Activated naive CD8-positive, alpha-beta T cell (primary cell): ENCODE measurements around the gene KCNMA1.

Experiments
- H3K27ac Mint-ChIP-seq: one replicate; pipeline ENCODE4 v1.8.0; 2021; ENCODE audit warnings: mixed read lengths
- H3K27me3 Mint-ChIP-seq: one replicate; pipeline ENCODE4 v1.8.0; 2021; ENCODE audit warnings: mixed read lengths
- H3K36me3 Mint-ChIP-seq: one replicate; pipeline ENCODE4 v1.8.0; 2021; ENCODE audit warnings: mixed read lengths
- H3K4me1 Mint-ChIP-seq: one replicate; pipeline ENCODE4 v1.8.0; 2021; ENCODE audit warnings: low read depth, mixed read lengths
- H3K4me3 Mint-ChIP-seq: one replicate; pipeline ENCODE4 v1.8.0; 2021; ENCODE audit warnings: mild to moderate bottlenecking, mixed read lengths
- H3K9me3 Mint-ChIP-seq: one replicate; pipeline ENCODE4 v1.8.0; 2021; ENCODE audit warnings: low read depth, mixed read lengths

The KCNMA1 gene

DNA sequence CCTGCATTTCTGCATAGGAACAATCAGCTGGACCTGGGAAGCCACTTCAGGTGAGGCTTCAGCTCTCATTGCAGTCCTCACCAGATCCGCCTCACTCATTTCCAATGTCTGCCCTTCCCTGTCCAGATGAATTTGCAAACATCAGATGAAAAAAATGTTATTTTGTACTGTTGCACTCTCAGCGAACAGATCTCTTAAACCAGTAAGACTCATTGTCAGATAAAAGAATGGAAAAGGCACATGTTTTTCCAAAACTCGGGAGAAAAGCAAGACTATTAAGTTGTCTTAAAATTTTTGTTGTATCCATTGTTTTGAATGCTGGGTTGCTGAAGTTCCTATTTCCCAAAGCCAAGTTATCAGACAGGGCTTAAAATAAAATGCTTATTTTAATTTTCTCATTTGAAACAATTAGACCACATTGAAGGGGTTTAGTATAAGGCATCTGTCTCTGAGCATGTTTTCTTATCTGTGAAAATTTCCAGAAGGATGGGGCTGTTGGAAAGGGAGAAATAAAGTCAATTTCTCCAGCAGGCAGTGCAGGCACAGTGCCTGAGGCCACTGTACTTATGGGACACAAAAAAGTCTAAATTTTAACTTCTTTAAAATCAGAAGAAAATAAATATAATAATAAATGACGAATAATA, 396.8 kb downstream of the KCNMA1 start:
- no peaks in the 10 kb centered on the region for H3K4me1 Mint-ChIP-seq
- H3K9me3 Mint-ChIP-seq, result no peaks in the 10 kb centered on the region
- H3K4me3 Mint-ChIP-seq, result no peak overlapping the region
- no peaks in the 10 kb centered on the region for H3K36me3 Mint-ChIP-seq
- H3K27me3 Mint-ChIP-seq, result no peaks in the 10 kb centered on the region
- no peak overlapping the region for H3K27ac Mint-ChIP-seq

DNA sequence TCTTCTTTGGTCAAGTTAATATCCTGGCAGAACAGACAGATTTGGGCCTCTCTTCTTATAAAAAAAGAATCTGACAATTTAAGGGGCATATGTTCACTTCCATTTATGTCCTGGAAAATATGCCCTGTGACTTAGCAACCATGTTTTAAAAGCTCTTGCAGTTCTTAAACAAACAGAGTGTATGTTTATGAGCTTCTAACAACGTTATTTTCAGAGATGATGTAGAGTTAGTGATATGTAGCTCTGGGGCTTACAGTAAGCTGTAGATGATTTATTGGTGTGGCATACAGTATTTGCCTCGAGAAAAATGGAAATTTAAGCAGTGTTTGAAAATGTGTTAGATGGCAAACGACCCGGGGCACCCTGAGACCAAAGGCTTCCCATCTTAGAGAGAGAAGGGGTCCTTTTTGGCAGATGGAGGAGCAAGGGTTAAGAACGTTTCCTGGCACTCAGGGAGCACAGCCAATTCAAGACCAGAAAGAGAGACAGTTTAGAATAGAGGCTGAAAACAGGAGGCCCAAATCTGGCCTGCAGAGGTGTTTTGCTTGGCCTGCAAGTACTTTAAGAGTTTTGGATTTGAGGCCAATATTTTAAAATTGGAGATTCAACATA, 397.5 kb downstream of the KCNMA1 start:
- H3K36me3 Mint-ChIP-seq, result no peaks in the 10 kb centered on the region

DNA sequence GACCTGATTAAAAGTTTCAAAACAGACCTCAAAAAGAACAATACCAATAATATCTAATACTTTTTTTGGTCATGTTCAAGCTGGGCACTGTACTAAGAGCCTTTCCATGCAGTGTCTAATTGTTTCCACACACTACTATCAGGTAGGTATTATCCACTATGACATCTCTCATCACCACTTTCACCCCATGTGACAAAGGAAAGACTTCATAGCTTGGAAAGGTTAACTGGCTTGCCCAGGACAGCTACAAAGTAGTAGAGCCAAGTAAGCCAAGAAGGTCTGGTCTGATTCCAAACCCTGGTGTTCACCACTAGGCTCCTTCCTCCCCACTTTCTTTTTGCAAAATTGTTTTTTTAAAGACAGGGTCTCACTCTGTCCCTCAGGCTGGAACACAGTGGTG, 400.5 kb downstream of the KCNMA1 start:
- no peaks in the 10 kb centered on the region for H3K36me3 Mint-ChIP-seq
- no peaks in the 10 kb centered on the region for H3K27me3 Mint-ChIP-seq
- H3K4me3 Mint-ChIP-seq, result no peak overlapping the region
- no peaks in the 10 kb centered on the region for H3K4me1 Mint-ChIP-seq
- H3K27ac Mint-ChIP-seq, result no peak overlapping the region
- H3K9me3 Mint-ChIP-seq, result no peaks in the 10 kb centered on the region

More for the DNA sequence above, 397.5 kb downstream of the KCNMA1 start:
- Mint-ChIP-seq H3K4me3 (no peak overlapping the region), H3K27ac (no peak overlapping the region), H3K27me3 (no peaks in the 10 kb centered on the region), H3K4me1 (no peaks in the 10 kb centered on the region), H3K9me3 (no peaks in the 10 kb centered on the region)

DNA sequence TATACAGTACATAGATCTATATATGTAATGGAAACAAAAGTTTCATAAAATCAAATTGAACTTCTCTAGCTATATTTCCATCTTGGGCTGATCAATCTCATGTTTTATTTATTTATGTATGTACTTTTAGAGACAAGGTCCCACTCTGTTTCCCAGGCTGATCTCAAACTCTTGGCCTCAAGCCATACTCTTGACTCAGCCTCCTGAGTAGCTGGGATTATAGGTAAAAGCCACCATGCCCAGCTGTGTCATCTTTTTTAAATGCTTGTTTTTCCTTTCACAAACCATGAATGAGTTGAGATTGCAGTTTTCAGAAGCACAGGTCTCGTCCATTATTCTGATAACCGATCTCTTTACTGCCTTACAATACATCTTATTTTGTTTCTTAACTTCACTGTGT, 400.9 kb downstream of the KCNMA1 start:
- Mint-ChIP-seq H3K4me1 (no peaks in the 10 kb centered on the region), H3K36me3 (no peaks in the 10 kb centered on the region), H3K9me3 (no peaks in the 10 kb centered on the region), H3K27ac (no peak overlapping the region), H3K4me3 (no peak overlapping the region), H3K27me3 (no peaks in the 10 kb centered on the region)

DNA sequence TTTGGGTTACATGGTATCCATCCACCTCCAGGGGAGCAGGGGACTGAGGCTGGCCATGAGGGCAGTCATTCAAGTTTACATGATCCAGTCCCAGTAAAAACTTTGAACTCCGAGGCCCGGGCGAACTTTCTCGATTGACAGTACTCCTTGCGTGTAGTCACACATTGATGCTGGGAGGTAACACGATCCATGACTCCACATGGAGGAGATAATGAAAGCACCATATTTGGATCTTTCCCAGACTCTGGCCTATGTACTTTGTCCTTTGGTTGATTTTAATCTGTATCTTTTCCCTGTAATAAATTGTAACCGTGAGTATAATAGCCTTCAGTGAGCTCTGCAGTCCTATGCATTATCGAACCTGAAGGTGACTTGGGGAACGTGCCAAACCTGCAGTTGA, 401.6 kb downstream of the KCNMA1 start:
- no peaks in the 10 kb centered on the region for H3K4me1 Mint-ChIP-seq
- H3K36me3 Mint-ChIP-seq, result no peaks in the 10 kb centered on the region
- no peak overlapping the region for H3K4me3 Mint-ChIP-seq
- no peaks in the 10 kb centered on the region for H3K9me3 Mint-ChIP-seq
- no peaks in the 10 kb centered on the region for H3K27me3 Mint-ChIP-seq
- no peak overlapping the region for H3K27ac Mint-ChIP-seq

DNA sequence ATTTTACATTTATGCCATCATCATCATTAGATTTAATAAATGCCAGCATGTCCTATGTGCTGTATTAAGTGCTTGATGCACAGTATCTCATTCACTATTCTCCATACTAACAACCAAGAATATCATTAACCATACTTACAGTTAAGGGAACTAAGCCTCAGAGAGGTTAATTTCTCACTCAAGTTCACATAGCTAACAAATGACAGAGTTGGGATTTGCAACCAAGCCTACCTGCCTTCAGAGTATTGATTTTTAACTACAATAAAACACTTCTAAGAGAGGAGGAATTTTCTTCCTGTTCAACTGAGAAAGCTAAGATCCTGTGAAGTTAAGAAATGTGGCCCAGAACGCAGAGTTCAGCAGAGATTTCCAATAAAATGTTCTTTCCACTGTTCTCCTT, 403.0 kb downstream of the KCNMA1 start:
- no peak overlapping the region for H3K4me3 Mint-ChIP-seq
- H3K9me3 Mint-ChIP-seq, result no peaks in the 10 kb centered on the region
- no peaks in the 10 kb centered on the region for H3K36me3 Mint-ChIP-seq
- no peaks in the 10 kb centered on the region for H3K27me3 Mint-ChIP-seq
- H3K4me1 Mint-ChIP-seq, result no peaks in the 10 kb centered on the region
- no peak overlapping the region for H3K27ac Mint-ChIP-seq

DNA sequence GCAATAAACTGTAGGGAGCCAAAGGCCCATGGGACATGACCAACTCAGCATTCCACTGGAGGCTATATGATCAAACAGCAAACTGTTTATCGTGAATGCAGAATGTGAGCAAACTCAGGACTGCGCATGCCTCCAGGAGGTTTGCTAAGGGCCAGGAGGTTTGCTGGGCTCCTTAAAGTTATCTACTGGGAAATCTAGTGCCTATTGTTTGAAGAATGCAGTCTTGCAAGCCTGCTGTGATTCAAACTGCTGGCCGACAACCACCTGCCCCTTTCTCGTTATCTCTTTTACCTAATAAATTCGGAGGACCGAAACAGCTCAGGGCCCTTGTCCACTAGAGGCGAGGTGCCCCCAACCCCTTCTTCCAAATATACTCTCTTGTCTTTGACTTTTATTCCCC, 404.1 kb downstream of the KCNMA1 start:
- H3K9me3 Mint-ChIP-seq, result no peaks in the 10 kb centered on the region
- no peaks in the 10 kb centered on the region for H3K36me3 Mint-ChIP-seq
- no peaks in the 10 kb centered on the region for H3K4me1 Mint-ChIP-seq
- H3K27me3 Mint-ChIP-seq, result no peaks in the 10 kb centered on the region
- no peak overlapping the region for H3K27ac Mint-ChIP-seq
- no peak overlapping the region for H3K4me3 Mint-ChIP-seq

DNA sequence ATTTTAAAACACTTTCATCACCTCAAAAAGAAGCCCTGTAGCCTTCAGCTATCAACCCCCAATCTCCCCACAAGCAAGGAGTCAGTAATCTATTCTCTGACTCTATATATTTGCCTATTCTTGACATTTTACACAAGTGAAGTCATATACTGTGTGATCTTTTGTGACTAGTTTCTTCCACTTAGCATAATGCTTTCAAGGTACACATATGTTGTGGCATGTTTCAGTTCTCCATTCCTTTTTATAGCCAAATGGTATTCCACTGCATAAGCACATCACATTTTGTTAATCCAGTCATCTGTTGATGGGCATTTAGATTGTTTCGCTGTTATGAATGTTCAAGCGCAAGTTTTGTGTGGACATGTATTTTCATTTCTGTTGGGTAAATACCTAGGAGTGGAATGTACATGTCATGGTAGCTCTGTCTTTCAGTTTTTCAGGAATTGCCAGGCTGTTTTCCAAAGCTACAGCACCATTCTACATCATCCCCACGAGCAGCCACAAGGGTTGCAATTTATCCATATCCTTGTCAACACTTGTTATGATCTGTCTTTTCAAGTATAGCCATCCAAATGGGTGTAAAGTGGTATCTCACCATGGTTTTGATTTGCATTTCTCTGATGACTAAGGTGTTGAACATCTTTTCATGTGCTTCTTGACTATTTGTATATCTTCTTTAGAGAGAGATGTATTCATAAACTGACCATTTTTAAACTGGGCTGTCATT, 405.6 kb downstream of the KCNMA1 start:
- Mint-ChIP-seq H3K27me3 (no peaks in the 10 kb centered on the region), H3K9me3 (no peaks in the 10 kb centered on the region), H3K36me3 (no peaks in the 10 kb centered on the region), H3K27ac (no peak overlapping the region), H3K4me3 (no peak overlapping the region), H3K4me1 (no peaks in the 10 kb centered on the region)

DNA sequence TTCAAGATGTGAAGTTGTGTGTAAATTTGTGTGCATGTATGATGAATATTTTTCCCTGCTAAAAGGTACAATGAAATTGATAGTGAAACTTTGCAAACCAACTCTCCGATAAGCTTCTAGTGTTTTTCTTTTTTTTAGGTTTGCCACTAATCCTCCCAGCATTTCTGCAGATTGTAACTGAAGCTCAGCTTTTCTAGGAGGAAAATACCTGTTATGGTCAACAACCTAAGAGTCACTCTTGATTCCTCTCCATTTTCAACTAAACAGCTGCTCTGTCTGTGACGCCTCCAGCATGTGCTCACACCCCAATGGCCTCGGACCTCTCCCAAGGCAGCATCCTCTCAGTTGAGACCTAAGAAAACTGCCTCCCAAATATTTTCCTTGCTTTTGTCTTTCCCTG, 406.2 kb downstream of the KCNMA1 start:
- H3K9me3 Mint-ChIP-seq, result no peaks in the 10 kb centered on the region
- H3K27ac Mint-ChIP-seq, result no peak overlapping the region
- H3K27me3 Mint-ChIP-seq, result no peaks in the 10 kb centered on the region
- H3K4me3 Mint-ChIP-seq, result no peak overlapping the region
- no peaks in the 10 kb centered on the region for H3K4me1 Mint-ChIP-seq
- H3K36me3 Mint-ChIP-seq, result no peaks in the 10 kb centered on the region

DNA sequence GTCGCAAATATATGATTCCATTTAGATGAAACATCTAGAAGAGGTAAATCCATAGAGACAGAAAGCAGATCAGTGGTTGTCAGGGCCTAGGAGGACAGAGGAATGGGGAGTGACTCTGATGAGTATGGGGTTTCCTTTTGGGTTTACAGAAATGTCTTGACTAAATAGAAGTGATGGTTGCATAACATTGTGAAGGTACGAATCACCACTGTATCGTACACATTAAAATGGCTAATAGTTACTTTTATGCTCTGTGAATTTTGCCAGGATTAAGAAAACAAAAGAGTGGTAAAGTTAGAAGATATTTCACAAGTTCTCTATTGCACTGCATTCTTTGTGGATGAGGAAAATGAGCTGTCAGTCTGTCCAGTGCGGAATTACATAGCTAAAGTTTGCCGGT, 407.4 kb downstream of the KCNMA1 start:
- Mint-ChIP-seq H3K4me1 (peaks cover 4% of the 10 kb centered on the region), H3K27me3 (no peaks in the 10 kb centered on the region), H3K4me3 (no peak overlapping the region), H3K9me3 (no peaks in the 10 kb centered on the region), H3K36me3 (no peaks in the 10 kb centered on the region), H3K27ac (no peak overlapping the region)

DNA sequence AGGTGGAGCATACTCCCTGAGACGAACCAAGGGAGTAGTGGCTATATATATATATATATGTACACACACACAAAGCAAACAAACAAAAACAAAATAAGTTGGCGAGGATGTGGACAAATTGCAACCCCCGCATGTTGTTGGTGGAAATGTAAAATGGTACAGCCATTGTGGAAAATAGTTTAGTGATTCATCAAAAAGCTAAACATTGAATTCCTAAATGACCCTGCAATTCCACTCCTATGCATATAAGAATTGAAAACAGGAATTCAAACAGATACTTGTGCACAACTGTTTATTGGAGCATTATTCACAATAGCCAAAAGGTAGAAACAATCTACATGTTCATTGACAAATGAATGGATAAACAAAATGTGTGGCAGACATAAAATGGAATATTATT, 407.9 kb downstream of the KCNMA1 start:
- peaks cover 8% of the 10 kb centered on the region for H3K4me1 Mint-ChIP-seq
- H3K36me3 Mint-ChIP-seq, result no peaks in the 10 kb centered on the region
- no peak overlapping the region for H3K27ac Mint-ChIP-seq
- no peak overlapping the region for H3K4me3 Mint-ChIP-seq
- no peaks in the 10 kb centered on the region for H3K27me3 Mint-ChIP-seq
- no peaks in the 10 kb centered on the region for H3K9me3 Mint-ChIP-seq

DNA sequence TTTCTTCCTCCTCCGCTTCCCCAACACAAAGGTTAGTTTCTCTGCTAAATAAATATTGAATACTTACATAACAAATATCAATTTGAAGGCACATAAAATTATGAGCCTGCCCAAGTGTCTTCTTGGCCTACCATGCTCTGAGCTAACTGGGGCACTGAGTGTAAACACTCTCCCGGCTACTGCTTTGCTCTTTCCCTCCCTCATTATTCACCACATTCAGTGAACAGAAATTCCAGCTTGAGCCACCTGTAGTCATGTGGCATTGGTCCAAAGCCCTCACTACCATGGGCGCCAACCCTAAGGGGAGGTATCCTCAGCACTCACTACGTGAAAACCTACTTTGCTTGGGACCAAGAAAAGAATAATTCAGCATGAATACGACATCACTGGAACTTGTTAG, 409.0 kb downstream of the KCNMA1 start:
- Mint-ChIP-seq H3K4me3 (no peak overlapping the region), H3K27ac (no peak overlapping the region), H3K36me3 (no peaks in the 10 kb centered on the region), H3K4me1 (peaks cover 8% of the 10 kb centered on the region), H3K9me3 (no peaks in the 10 kb centered on the region), H3K27me3 (no peaks in the 10 kb centered on the region)

DNA sequence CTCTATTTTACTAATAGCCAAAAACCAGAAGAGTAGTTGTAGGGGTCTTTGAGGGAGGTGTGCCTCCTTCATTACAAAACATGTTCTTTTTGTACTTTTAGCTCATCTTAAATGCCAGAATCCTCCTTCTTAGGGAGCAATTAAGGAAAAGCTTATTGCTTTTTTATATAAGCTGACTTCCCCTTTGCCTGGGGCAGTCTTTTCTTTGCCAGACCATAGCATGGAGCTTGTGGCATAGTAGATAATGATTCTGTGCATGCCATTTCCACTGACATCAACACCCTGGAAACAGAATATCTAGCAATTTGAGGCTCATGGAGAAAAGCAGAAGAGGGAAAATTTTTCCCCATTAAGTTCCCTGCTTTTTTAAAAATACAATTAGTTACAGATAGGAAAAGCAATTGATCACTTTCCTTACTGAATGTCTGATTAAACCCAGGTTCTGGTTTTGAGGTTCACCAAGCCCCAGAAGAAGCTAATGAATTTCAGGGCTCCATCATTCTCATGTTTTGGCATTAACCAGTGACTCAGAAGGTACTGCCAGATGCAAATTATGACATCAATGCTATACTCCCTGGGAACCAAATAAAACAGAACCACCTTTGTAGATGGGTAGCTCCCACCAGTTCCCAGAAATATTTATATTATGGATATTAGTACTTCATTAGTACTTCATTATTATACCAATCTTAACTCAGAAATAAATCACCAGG, 410.6 kb downstream of the KCNMA1 start:
- no peak overlapping the region for H3K27ac Mint-ChIP-seq
- peaks cover 8% of the 10 kb centered on the region for H3K4me1 Mint-ChIP-seq
- no peaks in the 10 kb centered on the region for H3K36me3 Mint-ChIP-seq
- H3K27me3 Mint-ChIP-seq, result peaks cover under 1% of the 10 kb centered on the region
- no peak overlapping the region for H3K4me3 Mint-ChIP-seq
- H3K9me3 Mint-ChIP-seq, result no peaks in the 10 kb centered on the region

DNA sequence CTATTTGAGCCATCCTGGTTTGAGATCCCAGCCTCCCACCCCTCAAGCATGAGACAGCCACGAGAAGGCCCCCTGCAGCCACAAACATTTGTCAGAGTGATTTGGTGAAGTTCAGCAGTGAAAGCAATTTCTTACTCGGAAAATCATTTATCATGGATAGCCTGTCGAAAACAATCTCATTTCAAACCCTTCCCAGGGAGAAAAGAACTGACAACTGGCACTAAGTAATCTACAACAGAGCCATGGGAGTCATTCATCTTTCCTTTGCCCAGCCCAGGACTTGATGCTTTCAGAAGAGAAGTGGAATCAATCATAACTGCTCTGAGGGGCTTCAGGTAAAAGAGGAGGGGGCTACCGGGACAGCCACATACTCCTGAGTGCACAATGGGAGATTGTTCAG, 411.2 kb downstream of the KCNMA1 start:
- peaks cover 8% of the 10 kb centered on the region for H3K4me1 Mint-ChIP-seq
- no peak overlapping the region for H3K27ac Mint-ChIP-seq
- H3K36me3 Mint-ChIP-seq, result no peaks in the 10 kb centered on the region
- no peaks in the 10 kb centered on the region for H3K9me3 Mint-ChIP-seq
- no peak overlapping the region for H3K4me3 Mint-ChIP-seq
- peaks cover 1% of the 10 kb centered on the region for H3K27me3 Mint-ChIP-seq

DNA sequence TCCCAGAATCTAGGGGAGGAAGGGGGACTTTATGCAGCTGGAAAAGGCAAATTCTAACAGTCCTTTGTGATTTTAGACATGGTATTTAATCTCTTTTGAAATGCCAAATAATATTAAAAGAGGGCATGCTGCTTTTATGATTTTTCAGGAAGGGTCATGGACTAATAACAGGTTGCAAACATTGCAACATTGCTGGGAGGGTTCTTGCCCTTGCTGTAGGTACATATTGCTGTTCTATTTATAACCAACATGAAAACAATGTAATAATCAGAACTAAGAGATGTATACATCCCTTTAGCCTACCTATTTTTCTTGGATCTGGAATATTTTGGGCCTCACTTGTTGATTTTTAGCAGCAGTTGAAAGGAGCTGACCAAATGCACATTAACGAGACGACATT, 411.6 kb downstream of the KCNMA1 start:
- Mint-ChIP-seq H3K4me1 (peaks cover 8% of the 10 kb centered on the region), H3K27me3 (peaks cover 1% of the 10 kb centered on the region), H3K36me3 (no peaks in the 10 kb centered on the region), H3K9me3 (no peaks in the 10 kb centered on the region), H3K4me3 (no peak overlapping the region), H3K27ac (no peak overlapping the region)
